ENCODE data around the gene THSD7A. TPM values are rescaled to one million over a fixed set of nuclear protein-coding genes. Genes with fewer than 3 reads are reported as not detected.

The THSD7A gene
- total RNA-seq, 2 donors from 2014 or later = 1.6 to 6.1 TPM

- Histone ChIP-seq H3K4me3 (no peak overlapping the region), H3K27ac (no peak overlapping the region), H3K36me3 (no peaks in the 10 kb centered on the region), H3K4me1 (ENCODE audit: control insufficient read depth in 1 of 2, low read depth in 2 of 2) (no peaks in the 10 kb centered on the region), H3K27me3 (replicated peaks; ENCODE audit: insufficient read depth) (no peaks in the 10 kb centered on the region), H3K9me3 (no peaks in the 10 kb centered on the region)
- ATAC-seq (ENCODE audit: insufficient number of reproducible peaks, low FRiP score, low read depth) (no peak), DNase-seq (ENCODE audit: low spot score) (no peak)
- TF ChIP-seq CTCF (IDR thresholded peaks at IDR 0.05) = no peak
Measured at GRCh38 chr7:11706666-11707605, 125.1 kb downstream of the THSD7A start.

- H3K36me3 ChIP-seq = no peaks in the 10 kb centered on the region
- no peaks in the 10 kb centered on the region for H3K9me3 ChIP-seq
- no peak for ATAC-seq (ENCODE audit: insufficient number of reproducible peaks, low FRiP score, low read depth)
- no peak overlapping the region for H3K4me3 ChIP-seq
- no peak for DNase-seq (ENCODE audit: low spot score)
- H3K4me1 ChIP-seq (ENCODE audit: control insufficient read depth in 1 of 2, low read depth in 2 of 2) = no peaks in the 10 kb centered on the region
- no peak overlapping the region for H3K27ac ChIP-seq
- TF ChIP-seq CTCF (IDR thresholded peaks at IDR 0.05) = no peak
- H3K27me3 ChIP-seq (replicated peaks; ENCODE audit: insufficient read depth) = no peaks in the 10 kb centered on the region
Measured at GRCh38 chr7:11703829-11704228, 128.2 kb downstream of the THSD7A start.

- no peak overlapping the region for H3K27ac ChIP-seq
Measured at GRCh38 chr7:11702938-11703337, 129.1 kb downstream of the THSD7A start.

GRCh38 chr7:11701829-11702560 lies 130.0 kb downstream of the THSD7A start:
- ATAC-seq (ENCODE audit: insufficient number of reproducible peaks, low FRiP score, low read depth) (no peak), DNase-seq (ENCODE audit: low spot score) (no peak)
- H3K4me3 ChIP-seq = no peak overlapping the region
- H3K27ac ChIP-seq = no peak overlapping the region
- no peaks in the 10 kb centered on the region for H3K27me3 ChIP-seq (replicated peaks; ENCODE audit: insufficient read depth)
- H3K4me1 ChIP-seq (ENCODE audit: control insufficient read depth in 1 of 2, low read depth in 2 of 2) = no peaks in the 10 kb centered on the region
- TF ChIP-seq CTCF (IDR thresholded peaks at IDR 0.05) = no peak
- no peaks in the 10 kb centered on the region for H3K36me3 ChIP-seq
- no peaks in the 10 kb centered on the region for H3K9me3 ChIP-seq

More at GRCh38 chr7:11702938-11703337, 129.1 kb downstream of the THSD7A start:
- H3K27me3 ChIP-seq (replicated peaks; ENCODE audit: insufficient read depth) = no peaks in the 10 kb centered on the region
- ATAC-seq (ENCODE audit: insufficient number of reproducible peaks, low FRiP score, low read depth) (no peak), DNase-seq (ENCODE audit: low spot score) (no peak)
- H3K36me3 ChIP-seq = no peaks in the 10 kb centered on the region
- H3K4me3 ChIP-seq = no peak overlapping the region
- TF ChIP-seq CTCF (IDR thresholded peaks at IDR 0.05) = no peak
- no peaks in the 10 kb centered on the region for H3K9me3 ChIP-seq
- no peaks in the 10 kb centered on the region for H3K4me1 ChIP-seq (ENCODE audit: control insufficient read depth in 1 of 2, low read depth in 2 of 2)

- Histone ChIP-seq H3K27ac (no peak overlapping the region), H3K27me3 (replicated peaks; ENCODE audit: insufficient read depth) (no peaks in the 10 kb centered on the region), H3K9me3 (no peaks in the 10 kb centered on the region), H3K4me1 (ENCODE audit: control insufficient read depth in 1 of 2, low read depth in 2 of 2) (no peaks in the 10 kb centered on the region), H3K36me3 (no peaks in the 10 kb centered on the region), H3K4me3 (no peak overlapping the region)
- no peak for DNase-seq (ENCODE audit: low spot score)
- TF ChIP-seq CTCF (IDR thresholded peaks at IDR 0.05) = no peak
- no peak for ATAC-seq (ENCODE audit: insufficient number of reproducible peaks, low FRiP score, low read depth)
Measured at GRCh38 chr7:11699666-11700065, 132.3 kb downstream of the THSD7A start.

Data from thoracic aorta (tissue), 2 donors.